NT2/D1 (cell line): ENCODE results near the gene GPR55.

Source experiments
- SUZ12 ChIP-seq: IDR thresholded peaks from 2 replicates; pipeline ENCODE4 v1.6.1; 2011; ENCODE audit not compliant: insufficient read length, insufficient read depth; ENCODE audit errors: extremely low read depth
- YY1 ChIP-seq: IDR thresholded peaks from 2 replicates; pipeline ENCODE4 v1.6.1; 2011; ENCODE audit not compliant: insufficient read length, insufficient read depth

DNA sequence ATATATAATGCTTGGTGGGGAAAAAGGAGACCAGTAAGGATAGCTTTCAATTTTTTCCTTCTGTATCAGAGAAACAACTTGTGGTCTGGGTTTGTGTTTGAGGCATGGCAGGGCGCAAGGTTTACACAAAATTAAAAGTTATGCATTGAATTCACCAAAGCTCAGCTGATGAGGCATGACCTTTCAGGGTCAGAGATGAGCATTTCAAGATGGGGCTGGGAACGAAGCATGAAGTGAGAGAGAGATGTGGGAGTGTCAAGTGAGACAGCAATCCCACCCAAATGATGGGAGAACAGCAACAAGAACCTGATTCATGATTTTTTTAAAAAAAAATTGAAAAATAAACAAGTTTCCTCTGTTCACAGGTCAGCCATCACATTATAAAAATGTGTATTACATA is 4.9 kb downstream of the GPR55 start:
- TF ChIP-seq SUZ12 = no peak
- no peak for TF ChIP-seq YY1
